GM18861 (cell line): ENCODE measurements around the gene IGSF8.
A peak's percentile ranks its signal among the peaks of the same experiment; 100 is the strongest.

Experiments used
- ATAC-seq: cut with Tn5 transposase; IDR thresholded peaks from one replicate; pipeline ENCODE4 v1.9.1; 2021; ENCODE audit not compliant: unreplicated experiment

The IGSF8 gene

DNA sequence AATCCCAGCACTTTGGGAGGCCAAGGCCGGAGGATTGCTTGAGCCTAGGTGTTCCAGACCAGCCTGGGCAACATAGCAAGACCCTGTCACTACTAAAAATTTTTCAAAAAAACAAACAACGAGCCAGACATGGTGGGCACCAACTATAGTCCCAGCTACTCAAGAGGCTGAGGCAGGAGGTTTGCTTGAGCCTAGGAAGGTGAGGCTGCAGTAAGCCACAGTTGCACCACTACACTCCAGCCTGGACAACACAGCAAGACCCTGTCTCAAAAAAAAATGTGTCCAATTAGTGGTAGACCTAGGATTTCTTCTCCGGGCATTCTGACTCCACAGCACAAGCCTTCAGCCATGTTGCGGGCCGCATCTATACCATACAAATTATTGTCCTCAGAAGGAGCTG is 6.7 kb upstream of the IGSF8 start:
- ATAC-seq: no peak

DNA sequence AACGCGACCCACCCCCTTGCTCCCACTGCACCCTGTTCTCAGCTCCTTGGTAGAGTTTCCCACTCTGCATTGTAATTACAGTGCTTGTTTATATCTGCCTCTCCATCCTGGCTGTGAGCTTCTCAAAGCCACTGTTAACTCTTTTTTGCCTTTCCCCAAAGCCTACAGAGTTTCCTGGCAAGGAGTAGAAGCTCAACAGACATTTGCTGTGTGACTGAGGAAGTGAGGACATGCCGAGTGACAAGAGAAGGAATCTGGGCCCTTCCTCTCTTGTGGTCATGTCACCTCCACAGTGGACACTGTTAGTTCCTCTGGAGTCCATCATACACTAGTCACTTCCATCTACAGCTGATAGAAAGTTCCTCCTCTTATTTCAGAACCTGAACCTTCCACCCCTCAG is 6.1 kb upstream of the IGSF8 start:
- no peak for ATAC-seq

DNA sequence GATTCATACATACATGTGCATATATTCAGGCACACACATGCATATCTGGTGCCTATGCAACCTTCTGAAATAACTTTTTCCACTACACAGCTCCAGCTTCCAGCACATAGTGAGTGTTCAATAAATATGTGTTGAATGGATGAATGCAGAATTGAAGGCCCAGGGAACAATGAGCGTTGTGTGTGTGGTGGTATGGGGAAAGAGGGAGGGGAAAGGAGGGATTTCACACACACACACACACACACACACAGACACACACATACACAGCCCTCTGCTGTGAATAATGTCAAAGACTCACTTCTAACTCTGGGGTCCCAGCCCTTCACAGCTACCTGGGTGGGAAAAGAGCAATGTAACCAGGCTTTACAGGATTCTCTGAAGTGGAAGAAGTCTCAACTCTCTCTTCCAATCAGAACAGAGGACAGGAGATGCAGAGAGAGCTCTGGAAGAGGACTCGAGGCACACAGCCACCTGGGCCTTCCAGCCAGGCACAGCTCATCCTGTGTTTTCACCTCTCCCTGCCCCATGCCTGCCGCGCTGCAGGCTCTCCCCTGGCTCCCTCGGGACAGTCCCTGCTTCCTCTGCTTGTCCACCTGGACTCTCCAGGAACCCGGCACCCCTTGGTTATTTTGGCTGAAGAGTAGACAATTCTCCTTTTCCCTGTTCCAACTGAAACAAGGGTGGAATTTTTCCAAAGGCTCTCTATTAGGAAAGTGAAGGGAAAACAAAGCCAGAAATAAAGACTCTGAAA is 5.4 kb upstream of the IGSF8 start:
- no peak for ATAC-seq

DNA sequence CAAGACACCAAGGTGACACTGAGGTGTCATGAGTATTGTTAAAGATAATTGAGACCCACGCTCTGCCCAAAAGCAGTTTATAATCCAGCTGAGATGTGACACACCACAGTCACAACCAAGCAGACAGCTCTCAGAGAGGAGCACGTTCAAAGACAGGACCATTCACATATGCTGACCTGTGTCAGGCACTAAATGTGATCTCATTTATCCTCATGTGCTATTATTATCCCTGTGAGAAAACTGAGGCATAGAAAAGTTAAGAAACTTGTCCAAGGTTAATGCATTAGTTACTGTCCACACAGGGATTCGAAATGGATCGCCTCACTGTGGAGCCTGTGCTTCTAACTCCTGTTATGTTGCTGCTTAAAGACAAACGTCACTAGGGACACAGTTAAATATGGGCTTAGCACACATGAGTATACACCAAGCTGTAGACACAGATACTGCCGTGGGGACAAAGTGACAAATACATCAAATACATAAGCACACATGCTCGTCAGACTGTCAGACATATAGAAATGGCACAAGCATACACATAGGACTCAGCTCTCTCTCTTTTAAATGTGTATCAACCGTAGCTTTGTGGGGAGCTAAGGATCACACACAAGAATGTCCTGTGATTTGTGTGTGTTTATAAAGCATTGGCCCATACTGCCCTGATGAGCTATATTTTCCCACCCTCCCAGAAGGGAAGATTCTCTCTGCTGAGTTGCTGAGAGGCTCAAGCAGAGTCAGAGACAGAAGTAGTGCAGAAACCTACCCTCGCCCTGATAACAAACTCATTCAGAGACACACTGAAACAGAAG is 3.5 kb upstream of the IGSF8 start:
- ATAC-seq: no peak

DNA sequence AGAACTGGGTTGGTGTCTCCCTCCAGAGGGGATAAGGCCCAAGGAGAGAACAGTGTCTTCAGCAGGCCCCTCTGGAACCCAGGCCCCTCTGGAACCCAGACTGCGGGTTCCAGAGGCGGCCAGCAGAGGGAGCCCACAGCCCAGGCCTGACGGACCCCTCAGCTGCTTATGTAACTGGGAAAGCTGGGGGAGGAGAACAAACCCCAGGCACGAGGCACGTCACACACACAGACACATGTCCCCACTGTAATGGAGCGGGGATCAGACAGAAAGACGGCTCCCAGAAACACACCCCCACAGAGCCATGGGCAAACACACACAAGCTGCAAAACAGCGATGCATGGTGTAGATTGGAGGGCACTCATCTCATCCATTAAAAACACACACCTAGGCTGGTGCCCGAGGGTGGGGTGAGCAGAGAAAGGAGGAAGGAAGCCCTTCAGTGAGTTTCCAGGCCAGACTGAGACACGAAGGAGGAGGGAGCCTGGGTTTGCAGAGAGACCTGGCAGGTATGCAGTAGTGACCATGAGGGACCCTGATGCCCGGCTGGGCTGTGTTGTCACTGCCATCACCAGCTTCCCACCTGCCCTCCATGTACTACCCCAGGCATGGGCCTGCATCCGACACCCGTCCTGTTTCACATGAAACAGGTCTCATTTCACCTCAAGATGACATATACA is 2.8 kb upstream of the IGSF8 start:
- peak; percentile 27 for ATAC-seq

DNA sequence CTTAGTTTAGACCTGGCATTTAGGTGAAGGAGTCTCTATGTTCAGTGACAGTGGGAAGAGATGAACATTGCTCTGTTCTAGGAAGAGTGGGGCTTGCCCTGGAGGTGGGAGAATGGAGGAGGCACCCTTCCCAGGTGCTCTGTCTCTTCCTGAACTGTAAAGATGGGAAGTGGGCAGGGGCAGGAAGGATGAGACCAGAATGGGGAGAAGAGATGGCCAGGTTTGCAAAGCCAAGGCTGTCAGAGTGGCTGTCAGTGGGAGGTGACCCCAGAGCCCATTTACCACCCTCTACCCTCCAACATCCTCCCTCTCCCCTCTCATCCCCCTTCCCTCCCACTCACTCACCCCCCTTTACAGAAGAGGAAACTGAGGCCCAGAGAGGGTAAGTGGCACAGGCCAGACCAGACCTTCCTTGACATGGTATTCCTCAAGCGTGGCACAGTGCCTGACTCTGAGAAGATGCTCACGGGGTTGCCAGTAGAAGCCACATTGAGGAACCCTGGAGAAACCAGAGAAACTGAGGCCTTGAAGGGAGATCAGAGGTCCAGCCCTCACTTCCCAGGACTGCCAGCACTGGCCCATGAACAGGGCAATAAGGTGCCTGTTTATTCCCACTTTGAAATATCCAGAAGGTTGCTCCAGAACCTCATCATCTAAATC is 1.4 kb upstream of the IGSF8 start:
- no peak for ATAC-seq

DNA sequence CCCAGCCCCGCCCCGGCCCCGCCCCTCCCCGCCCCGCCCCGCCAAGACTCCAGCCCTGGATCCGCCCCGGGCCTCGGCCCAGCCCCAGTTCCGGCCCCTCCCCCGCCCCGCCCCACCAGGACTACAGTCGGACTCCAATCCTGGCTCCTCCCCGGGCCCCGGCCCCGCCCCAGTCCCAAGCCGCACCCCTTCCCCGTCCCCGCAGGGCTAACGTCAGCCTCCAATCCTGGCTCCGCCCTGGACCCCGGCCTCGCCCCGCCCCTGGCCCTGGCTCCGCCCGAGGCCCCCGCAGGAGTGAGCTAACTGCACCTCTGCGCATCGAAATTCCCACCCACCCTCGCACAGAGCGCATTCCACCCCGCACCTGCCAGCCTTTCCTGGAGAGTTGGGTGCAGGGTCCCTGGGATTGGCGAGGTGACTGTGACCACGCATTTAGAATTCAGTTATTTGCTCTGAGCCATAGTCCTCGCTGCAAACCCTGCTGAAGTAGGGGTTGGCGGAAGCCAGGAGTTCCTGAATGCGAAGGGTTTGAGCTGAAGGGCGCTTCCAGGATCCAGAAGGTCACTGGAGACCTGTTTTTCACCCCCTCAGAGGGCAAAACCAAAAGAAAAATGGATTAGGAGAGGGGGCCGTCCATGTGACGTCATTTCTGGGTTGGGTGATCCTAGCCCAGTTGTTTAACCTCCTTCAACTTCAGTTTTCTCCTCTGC is 588 bp upstream of the IGSF8 start:
- ATAC-seq: peak; percentile 74

DNA sequence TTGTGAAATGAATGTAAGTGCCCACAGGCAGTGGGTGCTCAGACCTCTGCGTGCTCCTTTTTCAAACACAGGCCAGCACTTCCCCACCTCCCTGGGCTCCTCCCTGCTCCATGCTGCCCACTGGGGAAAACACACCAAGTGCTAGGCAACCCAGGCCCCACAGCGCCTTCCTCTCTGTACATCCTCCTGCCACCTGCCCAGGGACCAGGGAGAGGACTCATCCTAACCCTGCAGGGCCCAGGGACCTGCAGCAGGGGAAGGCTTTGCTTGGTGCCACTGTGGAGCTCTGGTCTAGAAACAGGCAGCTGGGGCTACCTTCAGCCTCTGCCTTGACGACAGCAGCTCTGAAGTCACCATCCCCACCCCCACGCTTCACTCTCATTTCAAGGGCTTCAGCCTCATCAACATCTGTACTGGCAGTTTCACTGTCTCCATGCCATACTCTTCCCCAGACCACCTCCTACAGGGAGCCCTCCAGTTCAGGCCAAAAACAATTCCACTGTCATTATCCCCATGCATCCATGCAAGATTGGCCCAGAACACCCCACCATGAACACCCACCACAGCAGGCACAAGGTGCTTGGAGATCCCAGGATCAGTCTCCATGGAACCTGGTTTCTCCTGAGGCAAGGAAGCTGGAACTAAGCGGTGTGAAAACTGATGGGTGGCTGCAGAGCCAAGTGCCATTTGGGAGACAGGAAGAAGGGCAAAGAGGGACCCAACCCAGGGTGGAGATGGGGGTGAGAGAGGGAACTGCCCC is 1.1 kb downstream of the IGSF8 start:
- ATAC-seq: no peak

DNA sequence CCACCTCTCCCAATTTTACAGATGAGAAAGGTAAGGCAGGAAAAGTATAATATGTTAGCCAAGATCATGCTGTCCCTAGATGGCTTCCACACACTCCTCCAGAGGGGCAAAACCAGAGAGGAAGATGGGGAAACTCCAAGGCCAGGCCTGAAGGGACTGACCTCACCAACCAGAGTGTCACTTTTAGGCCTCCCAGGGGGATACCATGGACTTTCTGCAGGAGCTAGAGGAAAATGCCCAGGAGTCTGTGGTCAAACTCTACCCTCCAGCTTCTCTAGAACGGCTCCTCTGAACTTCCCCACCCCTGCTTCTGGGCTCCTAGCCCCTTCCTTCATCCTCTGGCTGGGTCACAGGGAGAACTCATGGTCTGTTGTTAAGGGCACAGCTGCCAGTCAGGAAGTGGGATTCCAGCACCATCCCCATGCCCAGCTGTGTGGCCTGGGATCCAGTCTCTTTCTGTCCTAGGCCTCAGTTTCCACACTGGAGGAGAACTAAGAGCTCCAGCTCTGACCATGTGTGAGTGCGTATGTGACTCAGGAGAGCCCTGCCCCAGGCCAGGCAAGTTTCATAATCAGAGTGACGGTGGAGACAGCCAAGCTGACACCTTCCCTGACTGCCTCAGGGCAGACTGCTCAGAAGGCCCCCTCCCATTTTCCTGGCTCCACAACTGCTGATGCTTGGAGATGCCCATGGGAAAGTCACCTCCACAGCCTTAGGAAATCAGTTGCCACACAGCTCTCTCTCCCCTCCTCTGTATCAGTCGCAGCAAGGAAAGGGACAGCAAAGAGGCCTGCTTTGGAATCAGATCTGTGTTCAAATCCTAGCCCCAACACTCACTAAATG is 1.9 kb downstream of the IGSF8 start:
- ATAC-seq: no peak

DNA sequence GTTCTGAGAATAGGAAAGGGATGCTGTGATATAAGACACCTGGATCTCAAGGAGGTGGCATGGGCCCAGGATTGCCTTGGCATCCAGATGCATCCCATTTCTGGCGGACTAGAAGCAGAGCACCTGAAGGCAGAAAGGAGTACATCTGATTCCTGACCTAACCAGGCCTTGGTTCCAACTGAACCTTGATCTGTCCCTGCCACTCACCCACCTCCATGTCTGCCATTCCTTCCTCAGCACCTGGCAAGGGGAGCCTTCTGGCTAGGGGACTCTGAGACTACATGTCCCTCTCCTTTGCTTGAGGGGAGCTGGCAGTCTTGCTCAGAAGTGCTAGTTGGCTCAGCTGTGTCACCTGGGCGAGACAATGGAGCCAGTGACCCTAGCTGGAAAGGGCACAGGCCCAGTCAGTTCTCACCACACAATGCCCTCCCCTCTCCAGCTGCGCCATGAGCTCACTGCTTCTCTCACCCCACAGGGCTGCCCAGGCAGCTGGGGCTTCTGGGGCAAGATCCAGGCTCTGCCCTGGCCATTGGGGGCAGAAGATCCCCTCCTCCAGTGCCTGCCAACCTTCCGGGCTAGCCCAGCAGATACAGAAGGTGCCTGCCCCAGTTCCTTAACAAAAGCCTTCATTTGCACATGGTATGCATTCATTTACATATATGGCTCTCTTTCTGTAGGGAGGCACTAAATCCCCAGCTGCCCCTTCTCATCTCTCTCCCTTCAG is 2.9 kb downstream of the IGSF8 start:
- ATAC-seq: no peak

DNA sequence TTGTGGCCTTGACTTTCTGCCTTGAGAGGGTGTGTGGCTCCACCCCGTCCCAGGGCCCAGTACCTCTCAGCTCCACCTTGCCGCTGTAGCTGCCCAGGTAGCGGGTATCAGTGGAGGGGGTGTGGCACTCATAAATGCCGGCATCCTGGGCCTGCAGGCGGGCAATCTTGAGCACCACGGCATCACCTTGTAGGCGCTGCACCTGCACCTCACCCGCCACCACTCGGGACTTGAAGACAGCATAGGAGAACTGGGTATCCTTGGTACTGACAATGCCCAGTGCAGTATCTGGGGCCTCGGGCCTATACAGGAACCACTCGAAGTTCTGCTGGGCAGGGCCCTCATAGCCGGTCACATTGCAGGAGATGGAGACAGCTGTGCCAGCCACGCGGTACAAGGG is 3.6 kb downstream of the IGSF8 start:
- no peak for ATAC-seq

DNA sequence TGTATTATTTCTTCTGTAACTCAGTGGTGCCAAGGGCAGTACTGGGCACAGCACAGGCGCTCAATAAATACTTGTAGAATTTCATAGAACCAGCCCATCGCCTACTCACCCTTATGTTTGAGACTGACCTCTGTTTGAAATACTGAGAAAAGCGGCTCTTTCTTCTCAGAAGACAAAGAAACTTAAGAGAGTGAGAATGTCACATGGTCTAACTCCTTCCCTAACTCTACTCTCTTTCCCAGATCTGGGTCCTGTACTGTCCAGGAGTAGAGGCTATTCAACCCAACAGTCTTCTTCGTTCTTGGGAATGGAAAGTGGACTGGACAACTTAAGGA is 4.2 kb downstream of the IGSF8 start:
- ATAC-seq: no peak

DNA sequence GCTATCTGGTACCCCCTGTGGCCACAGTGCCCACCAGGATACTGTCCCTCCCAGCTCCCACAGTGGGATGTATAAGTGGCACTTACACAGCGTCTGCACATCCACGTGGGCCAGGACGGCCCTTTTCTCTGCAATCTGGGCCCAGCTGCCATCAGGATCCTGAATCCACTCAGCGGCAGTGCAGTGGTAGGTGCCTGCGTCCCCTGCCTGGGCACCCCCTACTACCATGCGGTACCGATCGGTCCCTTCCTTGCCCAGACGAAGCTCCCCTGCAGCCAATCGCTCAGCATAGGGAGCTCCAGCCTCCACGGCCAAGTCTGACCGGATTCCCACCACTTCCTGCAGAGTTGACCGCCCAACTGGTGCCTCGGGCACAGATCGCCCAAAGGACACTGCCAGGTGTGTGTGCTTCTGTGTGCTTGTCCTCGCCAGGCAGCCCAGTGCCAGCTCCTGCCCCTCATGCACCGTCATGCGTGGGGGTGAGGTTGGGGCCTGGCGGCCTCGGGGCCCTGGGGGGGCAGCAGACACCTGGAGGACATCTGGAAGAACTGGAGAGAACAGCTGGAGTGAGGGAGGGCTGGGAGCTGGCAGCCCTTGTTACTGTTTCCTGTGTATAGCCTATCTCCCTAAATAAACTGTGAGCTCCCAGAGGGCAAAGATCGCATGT is 4.7 kb downstream of the IGSF8 start:
- no peak for ATAC-seq

DNA sequence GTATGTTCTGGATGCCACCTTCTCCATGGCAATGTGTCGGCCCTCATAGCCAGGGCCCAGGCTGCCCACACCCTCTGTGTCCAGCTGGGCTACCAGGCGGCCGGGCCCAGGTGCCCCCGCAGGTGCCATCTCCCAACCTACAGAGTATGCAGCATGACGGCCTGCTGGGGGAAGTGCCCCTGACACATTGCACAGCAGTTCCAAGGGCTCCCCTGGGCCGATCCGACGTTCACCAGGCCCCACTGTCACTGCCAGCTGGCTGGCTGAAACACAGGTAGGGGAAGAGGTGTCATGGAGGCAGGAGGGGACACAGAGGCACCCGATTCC is 5.4 kb downstream of the IGSF8 start:
- no peak for ATAC-seq

DNA sequence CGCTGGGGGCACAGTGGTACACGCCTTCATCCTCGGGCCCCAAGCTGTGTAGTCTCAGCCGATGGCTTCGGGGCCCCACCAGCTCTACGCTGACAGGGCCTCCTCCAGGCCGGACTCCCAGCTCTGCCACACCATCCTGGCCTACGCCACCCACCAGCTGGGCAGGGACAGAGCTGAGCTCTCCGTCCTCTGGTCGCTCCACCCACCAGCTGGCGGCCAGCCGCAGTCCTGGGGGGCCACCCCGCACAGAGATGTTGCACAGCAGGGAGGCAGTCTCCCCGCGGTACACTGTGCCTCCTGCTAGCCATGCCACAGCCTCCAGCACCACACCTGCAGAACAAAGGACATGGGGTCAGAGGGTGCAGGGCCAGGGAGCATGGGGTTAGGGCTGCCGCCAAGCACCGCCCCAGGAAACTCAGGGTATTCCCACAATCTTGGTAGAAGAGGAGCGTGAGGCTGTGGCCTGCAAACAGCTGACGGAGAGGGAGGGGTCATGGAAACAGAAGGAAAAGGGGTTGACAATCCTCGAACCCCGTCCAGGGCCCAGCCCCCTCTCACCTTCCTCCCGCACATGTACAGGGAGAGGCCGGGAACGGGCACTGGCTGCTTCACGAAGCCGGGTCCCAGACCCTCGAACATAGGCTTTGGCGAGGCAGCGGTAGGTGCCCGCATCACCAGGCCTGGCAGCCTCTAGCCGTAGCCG is 5.9 kb downstream of the IGSF8 start:
- no peak for ATAC-seq

DNA sequence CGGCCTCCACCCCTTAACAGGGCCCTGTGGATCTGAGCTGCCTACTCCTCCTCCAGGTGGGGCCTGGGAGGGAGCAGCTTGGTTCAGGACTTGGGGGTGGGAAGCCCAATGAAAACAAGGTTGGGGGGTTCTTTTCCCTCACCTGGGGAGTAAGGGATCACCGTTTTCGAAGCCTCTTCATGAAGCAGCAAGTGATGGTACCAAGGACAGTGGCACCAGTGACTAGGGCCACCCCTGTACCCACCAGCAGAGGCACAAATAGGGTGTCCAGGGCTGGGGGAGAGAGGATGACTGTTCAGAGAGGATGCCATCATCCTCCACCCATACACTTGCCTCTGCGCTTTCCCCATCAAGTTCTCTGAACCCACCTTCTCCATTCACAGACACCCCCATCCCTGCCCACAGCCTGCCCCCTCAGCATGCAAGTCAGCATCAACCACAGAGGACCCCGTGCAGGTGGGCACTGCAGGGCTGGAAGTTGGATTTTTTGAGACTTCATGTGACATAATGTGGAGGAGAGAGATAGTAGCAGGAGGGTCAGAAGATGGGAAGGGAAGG is 6.7 kb downstream of the IGSF8 start:
- no peak for ATAC-seq

DNA sequence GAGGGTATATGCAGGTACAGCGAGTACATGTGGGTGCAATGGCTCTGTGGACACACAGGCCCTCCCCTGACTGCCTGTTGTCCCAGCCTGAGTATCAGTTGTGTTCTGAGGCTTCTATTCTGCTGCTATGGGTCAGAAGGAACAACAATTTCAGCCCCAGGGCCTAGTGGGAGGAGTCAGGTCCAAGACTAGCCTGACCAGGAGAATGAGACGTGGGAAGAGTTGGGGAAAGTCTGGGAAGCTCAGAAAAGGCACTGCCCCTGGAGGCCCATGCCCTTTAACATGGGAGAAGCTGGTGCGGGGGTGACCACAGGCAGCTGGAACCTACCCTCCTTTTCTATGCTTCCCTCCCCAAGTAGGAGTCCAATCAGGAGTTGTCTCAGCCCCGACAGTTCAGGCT is 7.7 kb downstream of the IGSF8 start:
- no peak for ATAC-seq
